Natural killer cell (primary cell): ENCODE results near the gene KLHL4. TPM values are rescaled to one million over a fixed set of nuclear protein-coding genes. Genes with fewer than 3 reads are reported as not detected.

Experiments used
- ATAC-seq, 3 donors: fragments of 150-1000 bp in 2 of 3; fragments of 200-7000 bp in 1 of 3; cut with Tn5 transposase; 1 replicate in 1 of 3; 2 replicates in 2 of 3; pipeline ENCODE4 v1.10.0; 2021; ENCODE audit warnings: mild to moderate bottlenecking in 2 of 3, moderate library complexity in 2 of 3
- DNase-seq, 2 donors: peaks; one replicate each; pipeline versions ENCODE4 v3.0.0 to v3.0.0-alpha.2; 2013 to 2021; ENCODE audit warnings: mixed read lengths in 1 of 2
- H3K27ac ChIP-seq: one replicate; pipeline ENCODE4 v1.5.1; 2013; ENCODE audit warnings: mild to moderate bottlenecking, low read length
- H3K27me3 ChIP-seq: one replicate; pipeline ENCODE4 v1.6.1; 2013; ENCODE audit warnings: low read length; ENCODE audit not compliant: control insufficient read depth, insufficient read depth
- H3K36me3 ChIP-seq: one replicate; pipeline ENCODE4 v1.6.1; 2013; ENCODE audit warnings: low read length; ENCODE audit not compliant: control insufficient read depth, insufficient read depth
- H3K4me1 ChIP-seq: one replicate; pipeline ENCODE4 v1.6.1; 2013; ENCODE audit warnings: low read length; ENCODE audit not compliant: control insufficient read depth, insufficient read depth
- H3K4me3 ChIP-seq: one replicate; pipeline ENCODE4 v1.5.1; 2013; ENCODE audit warnings: low read length
- H3K9me3 ChIP-seq: one replicate; pipeline ENCODE4 v1.6.1; 2013; ENCODE audit warnings: low read length; ENCODE audit not compliant: control insufficient read depth, insufficient read depth
- H3K27ac Mint-ChIP-seq, 2 donors: one replicate each; pipeline ENCODE4 v1.8.0; 2022; ENCODE audit warnings: mild to moderate bottlenecking in 2 of 2, mixed read lengths in 2 of 2, moderate library complexity in 1 of 2
- H3K27me3 Mint-ChIP-seq, 2 donors: one replicate each; pipeline ENCODE4 v1.8.0; 2022; ENCODE audit warnings: low read depth in 2 of 2, mixed read lengths in 2 of 2
- H3K36me3 Mint-ChIP-seq: one replicate; pipeline ENCODE4 v1.8.0; 2022; ENCODE audit warnings: mixed read lengths
- H3K4me1 Mint-ChIP-seq, 2 donors: one replicate each; pipeline ENCODE4 v1.8.0; 2022; ENCODE audit warnings: mixed read lengths in 2 of 2
- H3K4me3 Mint-ChIP-seq: one replicate; pipeline ENCODE4 v1.8.0; 2022; ENCODE audit warnings: mild to moderate bottlenecking, moderate library complexity, mixed read lengths
- H3K9me3 Mint-ChIP-seq, 2 donors: one replicate each; pipeline ENCODE4 v1.8.0; 2022; ENCODE audit warnings: mixed read lengths in 2 of 2
- CTCF ChIP-seq: fragments of 200-600 bp; IDR thresholded peaks from one replicate; pipeline ENCODE4 v1.8.0; 2022; ENCODE audit warnings: antibody characterized with exemption
- WGBS: methylation state at CpG from one replicate; pipeline ENCODE4 v1.1.7; 2013; ENCODE audit warnings: missing lambda C conversion rate; ENCODE audit not compliant: insufficient coverage; 5-methylcytosine and 5-hydroxymethylcytosine counted together
- intact Hi-C: fragments of 100-400 bp; cut with micrococcal nuclease; formaldehyde crosslinking; loops from one replicate; pipeline ENCODE4 v1.14.2; 2022
- total RNA-seq, 4 donors: library from RNA; stranded (reverse); fragments of 120-200 nt in 1 of 4; gene quantifications; one replicate each; pipeline versions ENCODE4 v1.2.3 to v1.2.4, GENCODE V29; 2013 to 2022

KLHL4 gene
- total RNA-seq, 3 donors from 2014 or later (not counting 1 experiment from before 2014, with no cell fraction given) = not detected

- H3K4me1 Mint-ChIP-seq = no peaks in the 10 kb centered on the region
- DNase-seq (no peak), ATAC-seq (no peak)
- no peaks in the 10 kb centered on the region for H3K36me3 Mint-ChIP-seq
- H3K27me3 ChIP-seq = no peaks in the 10 kb centered on the region
- no peaks in the 10 kb centered on the region for H3K36me3 ChIP-seq
- H3K27me3 Mint-ChIP-seq = no peaks in the 10 kb centered on the region
- peaks cover 0 to 4% of the 10 kb centered on the region in 2 donors for H3K9me3 Mint-ChIP-seq
- no peak overlapping the region for H3K4me3 ChIP-seq
- TF ChIP-seq CTCF = no peak
- no peak overlapping the region for H3K4me3 Mint-ChIP-seq
- no peaks in the 10 kb centered on the region for H3K4me1 ChIP-seq
- no peak overlapping the region for H3K27ac Mint-ChIP-seq
- intact Hi-C loops = no loop called here
- no peaks in the 10 kb centered on the region for H3K9me3 ChIP-seq
- WGBS = 83% methylated on average over 1 of the region's 2 CpGs
- H3K27ac ChIP-seq = no peak overlapping the region
Measured at GRCh38 chrX:87489071-87489470, 28.5 kb upstream of the KLHL4 start.

- ATAC-seq = no peak
- H3K4me3 Mint-ChIP-seq = no peak overlapping the region
Measured at GRCh38 chrX:87515836-87516235, 1.8 kb upstream of the KLHL4 start.

GRCh38 chrX:87516717-87517121 lies 883 bp upstream of the KLHL4 start:
- no peaks in the 10 kb centered on the region for H3K27me3 ChIP-seq
- no peaks in the 10 kb centered on the region for H3K9me3 ChIP-seq
- no peak for TF ChIP-seq CTCF
- intact Hi-C loops = no loop called here
- no peaks in the 10 kb centered on the region for H3K4me1 Mint-ChIP-seq
- no peak for DNase-seq
- no peaks in the 10 kb centered on the region for H3K36me3 ChIP-seq
- peaks cover 0 to 3% of the 10 kb centered on the region in 2 donors for H3K9me3 Mint-ChIP-seq
- H3K36me3 Mint-ChIP-seq = no peaks in the 10 kb centered on the region
- H3K4me3 Mint-ChIP-seq = no peak overlapping the region
- no peak for ATAC-seq
- no peaks in the 10 kb centered on the region for H3K27me3 Mint-ChIP-seq
- no peaks in the 10 kb centered on the region for H3K4me1 ChIP-seq
- H3K4me3 ChIP-seq = no peak overlapping the region
- no peak overlapping the region for H3K27ac Mint-ChIP-seq
- H3K27ac ChIP-seq = no peak overlapping the region

More at GRCh38 chrX:87515836-87516235, 1.8 kb upstream of the KLHL4 start:
- H3K27ac ChIP-seq = no peak overlapping the region
- H3K9me3 ChIP-seq = no peaks in the 10 kb centered on the region
- TF ChIP-seq CTCF = no peak
- Mint-ChIP-seq H3K27ac (no peak overlapping the region), H3K36me3 (no peaks in the 10 kb centered on the region), H3K27me3 (no peaks in the 10 kb centered on the region), H3K9me3 (peaks cover 0 to 3% of the 10 kb centered on the region in 2 donors), H3K4me1 (no peaks in the 10 kb centered on the region)
- 100% methylated on average over 1 of the region's 1 CpG for WGBS
- intact Hi-C loops = no loop called here
- H3K4me3 ChIP-seq = no peak overlapping the region
- H3K27me3 ChIP-seq = no peaks in the 10 kb centered on the region
- no peaks in the 10 kb centered on the region for H3K36me3 ChIP-seq
- DNase-seq = no peak
- no peaks in the 10 kb centered on the region for H3K4me1 ChIP-seq

GRCh38 chrX:87518504-87518903 lies 902 bp downstream of the KLHL4 start:
- Mint-ChIP-seq H3K9me3 (no peaks in the 10 kb centered on the region), H3K4me3 (no peak overlapping the region), H3K27me3 (no peaks in the 10 kb centered on the region), H3K36me3 (no peaks in the 10 kb centered on the region), H3K27ac (no peak overlapping the region), H3K4me1 (no peaks in the 10 kb centered on the region)
- no peak for TF ChIP-seq CTCF
- no CpG with 5 or more reads among the region's 6 CpGs for WGBS
- H3K36me3 ChIP-seq = no peaks in the 10 kb centered on the region
- H3K4me3 ChIP-seq = no peak overlapping the region
- intact Hi-C loops = no loop called here
- no peaks in the 10 kb centered on the region for H3K4me1 ChIP-seq
- no peaks in the 10 kb centered on the region for H3K9me3 ChIP-seq
- H3K27ac ChIP-seq = no peak overlapping the region
- ATAC-seq (no peak), DNase-seq (no peak)
- H3K27me3 ChIP-seq = no peaks in the 10 kb centered on the region
